Measurements from ENCODE around the gene LRRC27. TPM values are rescaled to one million over a fixed set of nuclear protein-coding genes. Genes with fewer than 3 reads are reported as not detected.

Gene LRRC27
- total RNA-seq, 1 experiment from 2014 or later, result 4.1 TPM

DNA sequence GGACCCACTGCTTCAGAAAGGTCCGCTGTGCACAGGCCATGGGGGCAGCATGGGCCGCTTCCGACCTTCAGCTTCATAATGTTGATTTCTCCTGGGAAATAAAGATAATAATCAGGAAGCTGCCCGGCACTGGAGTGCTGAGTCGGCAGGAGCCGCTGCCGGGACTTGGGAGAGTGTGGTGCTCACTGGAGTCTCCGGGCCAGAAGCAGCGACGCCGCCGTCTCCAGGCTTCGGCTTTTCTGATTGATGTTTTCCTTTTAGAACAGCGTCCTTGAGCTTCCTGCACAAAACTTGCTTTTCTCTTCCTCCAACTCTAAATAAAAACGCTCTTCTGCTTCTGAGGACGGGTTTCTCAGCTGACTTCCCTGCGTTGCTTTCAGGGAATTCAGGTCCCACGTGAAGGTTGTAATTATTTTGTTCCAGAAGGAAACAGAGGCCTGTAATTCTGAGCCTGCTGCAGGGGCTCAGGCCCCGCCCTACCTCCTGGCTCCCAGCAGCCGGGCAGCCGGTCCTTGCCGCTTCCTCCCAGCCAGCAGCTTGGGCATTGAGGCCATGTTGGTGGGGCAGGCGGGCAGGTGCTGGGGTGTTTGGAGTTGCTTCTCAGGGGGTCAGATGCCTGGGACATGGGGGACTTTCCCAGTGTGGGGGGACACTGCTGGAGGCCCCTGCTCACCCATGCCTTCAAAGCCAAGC, 79.7 kb downstream of the LRRC27 start:
- Histone ChIP-seq H3K9ac (ENCODE audit: low read length) (no peak overlapping the region), H2AFZ (ENCODE audit: low read depth, low read length, poor library complexity, severe bottlenecking) (no peak overlapping the region), H3K27me3 (ENCODE audit: insufficient read depth, low read length) (no peaks in the 10 kb centered on the region), H3K27ac (ENCODE audit: low read depth, low read length) (no peak overlapping the region; the same call in 1 of the 2 replicates), H4K20me1 (ENCODE audit: insufficient read depth) (no peaks in the 10 kb centered on the region), H3K4me3 (replicated peaks in 1 of 2; ENCODE audit: low read depth in 1 of 2, low read length in 2 of 2) (no peak overlapping the region), H3K4me2 (ENCODE audit: low read length) (no peak overlapping the region), H3K9me2 (ENCODE audit: insufficient read depth) (no peaks in the 10 kb centered on the region), H3K4me1 (ENCODE audit: control insufficient read depth in 1 of 2, insufficient read depth in 2 of 2, low read length in 2 of 2) (peaks cover 15 to 19% of the 10 kb centered on the region in 2 experiments; a peak in 3 of 4 replicates), H3K79me2 (ENCODE audit: insufficient read depth, low read length) (peaks cover 47% of the 10 kb centered on the region), H3K36me3 (ENCODE audit: control insufficient read depth in 1 of 2, insufficient read depth in 2 of 2, low read length in 2 of 2) (peaks cover 0 to 6% of the 10 kb centered on the region in 2 experiments; a peak in 1 of 4 replicates), H3K9me3 (ENCODE audit: control insufficient read depth in 1 of 2, insufficient read depth in 1 of 2, low read depth in 1 of 2, low read length in 2 of 2) (no peaks in the 10 kb centered on the region)
- ChIA-PET POLR2A (no interaction called here), CTCF (no interaction called here), RAD21 (ENCODE audit: low non-redundant PET in 1 of 2, low total read pairs in 2 of 2, uncharacterized antibody in 2 of 2, unreplicated experiment in 2 of 2) (no interaction called here)
- TF ChIP-seq CBX3 (IDR thresholded peaks at IDR 0.05; ENCODE audit: low read depth), result no peak
- TF ChIP-seq SRF (IDR thresholded peaks at IDR 0.05; ENCODE audit: low read depth), result no peak
- no peak for TF ChIP-seq YY1 (IDR thresholded peaks at IDR 0.05; ENCODE audit: extremely low read depth, insufficient replicate concordance, low read depth, low read length)
- TF ChIP-seq CEBPB (IDR thresholded peaks at IDR 0.05; ENCODE audit: low read depth), result no peak
- TF ChIP-seq, protein P1, sequence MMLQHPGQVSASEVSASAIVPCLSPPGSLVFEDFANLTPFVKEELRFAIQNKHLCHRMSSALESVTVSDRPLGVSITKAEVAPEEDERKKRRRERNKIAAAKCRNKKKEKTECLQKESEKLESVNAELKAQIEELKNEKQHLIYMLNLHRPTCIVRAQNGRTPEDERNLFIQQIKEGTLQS (IDR thresholded peaks at IDR 0.05), result no peak
- TF ChIP-seq, protein P2, sequence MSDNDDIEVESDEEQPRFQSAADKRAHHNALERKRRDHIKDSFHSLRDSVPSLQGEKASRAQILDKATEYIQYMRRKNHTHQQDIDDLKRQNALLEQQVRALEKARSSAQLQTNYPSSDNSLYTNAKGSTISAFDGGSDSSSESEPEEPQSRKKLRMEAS (IDR thresholded peaks at IDR 0.05), result no peak
- no peak for TF ChIP-seq POLR2A (IDR thresholded peaks at IDR 0.05; ENCODE audit: borderline replicate concordance, extremely low read depth, insufficient read depth, insufficient read length)
- TF ChIP-seq JUND (IDR thresholded peaks at IDR 0.05), result no peak
- BruUV-seq (replicated peaks), result no TSS peak
- DNase-seq (ENCODE audit: low read depth, low spot score) (no peak), ATAC-seq (no peak)
- intact Hi-C loops (cut with micrococcal nuclease), result no loop called here

DNA sequence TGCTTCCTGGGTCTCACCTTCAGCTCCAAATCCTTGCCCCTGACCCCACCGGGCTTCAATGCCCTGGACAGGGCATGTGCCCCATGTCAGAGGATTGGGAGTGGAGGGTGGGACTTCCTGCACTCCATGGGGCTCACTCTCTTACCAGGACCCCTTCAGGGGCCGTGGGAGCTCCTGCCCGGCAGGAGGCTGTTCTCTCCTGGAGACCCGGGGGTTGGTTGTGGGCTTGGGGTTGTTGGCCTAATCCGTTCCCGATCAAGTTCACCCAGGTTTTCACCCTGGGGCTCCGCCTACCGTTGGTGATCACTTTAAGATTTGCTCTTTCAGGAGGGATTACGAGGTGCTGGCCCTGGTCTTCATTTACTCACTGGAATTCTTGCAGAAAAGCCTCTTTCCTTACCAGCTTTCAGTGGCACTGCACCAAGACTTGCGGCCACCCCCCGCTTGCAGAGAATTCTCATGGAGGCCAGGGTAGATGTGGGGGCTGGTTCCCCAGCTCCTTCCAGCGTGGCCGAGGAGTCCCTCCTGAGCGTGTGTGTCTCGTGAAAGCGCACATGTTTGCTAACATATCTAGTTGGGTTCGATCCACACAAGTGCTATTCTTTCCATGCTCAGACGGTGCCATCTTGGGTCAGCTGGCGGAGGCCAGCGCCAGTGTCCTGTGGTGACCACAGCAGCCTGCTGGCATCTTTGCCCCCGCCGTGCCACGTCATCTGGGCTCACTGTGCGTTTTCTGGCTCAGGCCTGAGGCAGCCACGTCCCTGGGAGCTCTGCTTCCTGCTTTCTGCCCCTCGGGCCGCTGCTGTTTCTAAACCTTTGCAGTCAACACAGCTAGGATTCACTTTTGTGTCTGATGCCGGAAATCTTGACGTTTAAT, 80.6 kb downstream of the LRRC27 start:
- Histone ChIP-seq H3K27me3 (ENCODE audit: insufficient read depth, low read length) (no peaks in the 10 kb centered on the region), H3K79me2 (ENCODE audit: insufficient read depth, low read length) (peaks cover 40% of the 10 kb centered on the region), H3K9me3 (ENCODE audit: control insufficient read depth in 1 of 2, insufficient read depth in 1 of 2, low read depth in 1 of 2, low read length in 2 of 2) (no peaks in the 10 kb centered on the region), H3K9ac (ENCODE audit: low read length) (no peak overlapping the region), H4K20me1 (ENCODE audit: insufficient read depth) (no peaks in the 10 kb centered on the region), H3K4me2 (ENCODE audit: low read length) (no peak overlapping the region), H3K36me3 (ENCODE audit: control insufficient read depth in 1 of 2, insufficient read depth in 2 of 2, low read length in 2 of 2) (peaks cover 0 to 6% of the 10 kb centered on the region in 2 experiments; a peak in 1 of 4 replicates), H3K4me1 (ENCODE audit: control insufficient read depth in 1 of 2, insufficient read depth in 2 of 2, low read length in 2 of 2) (peaks cover 7 to 10% of the 10 kb centered on the region in 2 experiments; a peak in 3 of 4 replicates), H3K27ac (ENCODE audit: low read depth, low read length) (no peak overlapping the region), H2AFZ (ENCODE audit: low read depth, low read length, poor library complexity, severe bottlenecking) (no peak overlapping the region), H3K9me2 (ENCODE audit: insufficient read depth) (no peaks in the 10 kb centered on the region), H3K4me3 (replicated peaks in 1 of 2; ENCODE audit: low read depth in 1 of 2, low read length in 2 of 2) (no peak overlapping the region)
- no TSS peak for BruUV-seq (replicated peaks)
- DNase-seq (ENCODE audit: low read depth, low spot score) (no peak), ATAC-seq (no peak)
- ChIA-PET CTCF (no interaction called here), RAD21 (ENCODE audit: low non-redundant PET in 1 of 2, low total read pairs in 2 of 2, uncharacterized antibody in 2 of 2, unreplicated experiment in 2 of 2) (no interaction called here), POLR2A (no interaction called here)
- no peak for TF ChIP-seq ELF1 (IDR thresholded peaks at IDR 0.05; ENCODE audit: borderline replicate concordance, low read depth)
- no peak for TF ChIP-seq SRF (IDR thresholded peaks at IDR 0.05; ENCODE audit: low read depth)
- TF ChIP-seq, protein P3, sequence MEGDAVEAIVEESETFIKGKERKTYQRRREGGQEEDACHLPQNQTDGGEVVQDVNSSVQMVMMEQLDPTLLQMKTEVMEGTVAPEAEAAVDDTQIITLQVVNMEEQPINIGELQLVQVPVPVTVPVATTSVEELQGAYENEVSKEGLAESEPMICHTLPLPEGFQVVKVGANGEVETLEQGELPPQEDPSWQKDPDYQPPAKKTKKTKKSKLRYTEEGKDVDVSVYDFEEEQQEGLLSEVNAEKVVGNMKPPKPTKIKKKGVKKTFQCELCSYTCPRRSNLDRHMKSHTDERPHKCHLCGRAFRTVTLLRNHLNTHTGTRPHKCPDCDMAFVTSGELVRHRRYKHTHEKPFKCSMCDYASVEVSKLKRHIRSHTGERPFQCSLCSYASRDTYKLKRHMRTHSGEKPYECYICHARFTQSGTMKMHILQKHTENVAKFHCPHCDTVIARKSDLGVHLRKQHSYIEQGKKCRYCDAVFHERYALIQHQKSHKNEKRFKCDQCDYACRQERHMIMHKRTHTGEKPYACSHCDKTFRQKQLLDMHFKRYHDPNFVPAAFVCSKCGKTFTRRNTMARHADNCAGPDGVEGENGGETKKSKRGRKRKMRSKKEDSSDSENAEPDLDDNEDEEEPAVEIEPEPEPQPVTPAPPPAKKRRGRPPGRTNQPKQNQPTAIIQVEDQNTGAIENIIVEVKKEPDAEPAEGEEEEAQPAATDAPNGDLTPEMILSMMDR (IDR thresholded peaks at IDR 0.05 in 2 of 3, conservative IDR thresholded peaks at IDR 0.05 in 1 of 3; ENCODE audit: borderline replicate concordance in 1 of 3, insufficient read depth in 1 of 3, low read depth in 2 of 3, low read length in 2 of 3), result no peak
- no peak for TF ChIP-seq TCF7L2 (IDR thresholded peaks at IDR 0.05; ENCODE audit: borderline replicate concordance, extremely low read depth, insufficient read depth, insufficient read length)
- intact Hi-C loops (cut with micrococcal nuclease), result no loop called here
